HG03039 (cell line): ENCODE results near the gene FAH.

Experiments
- ATAC-seq: cut with Tn5 transposase; IDR thresholded peaks from one replicate; pipeline ENCODE4 v1.9.1; 2021; ENCODE audit warnings: mild to moderate bottlenecking, moderate library complexity; ENCODE audit not compliant: unreplicated experiment

The FAH gene

GRCh38 chr15:80194186-80194585 lies 41.4 kb downstream of the FAH start:
- no peak for ATAC-seq

- ATAC-seq: no peak
Observed at GRCh38 chr15:80194914-80195313, 42.1 kb downstream of the FAH start.

GRCh38 chr15:80199366-80199765 lies 46.6 kb downstream of the FAH start:
- ATAC-seq: no peak

GRCh38 chr15:80199869-80200268 lies 47.1 kb downstream of the FAH start:
- ATAC-seq: no peak

- no peak for ATAC-seq
Observed at GRCh38 chr15:80201256-80202015, 48.6 kb downstream of the FAH start.

- no peak for ATAC-seq
Observed at GRCh38 chr15:80202016-80202315, 49.2 kb downstream of the FAH start.

- no peak for ATAC-seq
Observed at GRCh38 chr15:80202641-80203360, 50.0 kb downstream of the FAH start.

- no peak for ATAC-seq
Observed at GRCh38 chr15:80203361-80203885, 50.6 kb downstream of the FAH start.

GRCh38 chr15:80204231-80204630 lies 51.4 kb downstream of the FAH start:
- no peak for ATAC-seq

GRCh38 chr15:80207887-80208286 lies 55.1 kb downstream of the FAH start:
- ATAC-seq: no peak

- no peak for ATAC-seq
Observed at GRCh38 chr15:80208758-80209734, 56.2 kb downstream of the FAH start.

GRCh38 chr15:80210611-80211573 lies 58.1 kb downstream of the FAH start:
- ATAC-seq: no peak

- ATAC-seq: no peak
Observed at GRCh38 chr15:80211976-80212375, 59.2 kb downstream of the FAH start.

GRCh38 chr15:80214910-80215309 lies 62.1 kb downstream of the FAH start:
- no peak for ATAC-seq

GRCh38 chr15:80216141-80216540 lies 63.3 kb downstream of the FAH start:
- ATAC-seq: no peak

- no peak for ATAC-seq
Observed at GRCh38 chr15:80216911-80217310, 64.1 kb downstream of the FAH start.

- ATAC-seq: no peak
Observed at GRCh38 chr15:80217327-80217900, 64.6 kb downstream of the FAH start.

- ATAC-seq: no peak
Observed at GRCh38 chr15:80219955-80220354, 67.2 kb downstream of the FAH start.

GRCh38 chr15:80228959-80229610 lies 76.3 kb downstream of the FAH start:
- no peak for ATAC-seq
